Measurements from ENCODE around the gene CACNA1H.

The CACNA1H gene

DNA sequence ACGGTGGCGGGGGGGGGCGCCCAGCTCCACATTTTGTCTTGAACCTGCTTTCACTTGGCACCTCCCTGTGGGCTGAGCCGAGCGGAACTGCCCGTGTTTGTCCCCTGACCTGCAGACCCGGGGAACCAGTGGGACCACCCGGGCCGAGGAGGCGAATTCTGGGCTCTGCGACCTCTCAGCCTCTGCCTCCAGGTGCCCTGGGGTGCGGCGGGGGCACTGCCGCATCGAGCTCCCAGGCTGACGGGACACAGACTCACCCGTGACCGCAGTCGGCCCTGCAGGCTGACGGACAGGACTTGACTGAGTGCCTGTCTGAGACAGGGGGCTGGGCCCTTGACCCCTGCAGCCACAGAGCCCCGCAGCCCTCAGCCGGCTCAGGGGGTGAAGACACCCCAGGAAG is 45.8 kb upstream of the CACNA1H start:
- Histone ChIP-seq H3K4me1 (peaks cover 2% of the 10 kb centered on the region), H3K4me2 (ENCODE audit: low read length) (no peak overlapping the region), H3K27me3 (ENCODE audit: control insufficient read depth, insufficient read depth, low read length) (no peaks in the 10 kb centered on the region), H3K9me3 (ENCODE audit: control insufficient read depth, low read length) (no peaks in the 10 kb centered on the region), H3K4me3 (ENCODE audit: low read depth, low read length) (no peak overlapping the region), H3K9ac (no peak overlapping the region), H2AFZ (no peak overlapping the region), H3K36me3 (ENCODE audit: control insufficient read depth, insufficient read depth, low read length) (no peaks in the 10 kb centered on the region), H3K79me2 (no peaks in the 10 kb centered on the region), H3K27ac (no peak overlapping the region)
- TF ChIP-seq, protein P1, sequence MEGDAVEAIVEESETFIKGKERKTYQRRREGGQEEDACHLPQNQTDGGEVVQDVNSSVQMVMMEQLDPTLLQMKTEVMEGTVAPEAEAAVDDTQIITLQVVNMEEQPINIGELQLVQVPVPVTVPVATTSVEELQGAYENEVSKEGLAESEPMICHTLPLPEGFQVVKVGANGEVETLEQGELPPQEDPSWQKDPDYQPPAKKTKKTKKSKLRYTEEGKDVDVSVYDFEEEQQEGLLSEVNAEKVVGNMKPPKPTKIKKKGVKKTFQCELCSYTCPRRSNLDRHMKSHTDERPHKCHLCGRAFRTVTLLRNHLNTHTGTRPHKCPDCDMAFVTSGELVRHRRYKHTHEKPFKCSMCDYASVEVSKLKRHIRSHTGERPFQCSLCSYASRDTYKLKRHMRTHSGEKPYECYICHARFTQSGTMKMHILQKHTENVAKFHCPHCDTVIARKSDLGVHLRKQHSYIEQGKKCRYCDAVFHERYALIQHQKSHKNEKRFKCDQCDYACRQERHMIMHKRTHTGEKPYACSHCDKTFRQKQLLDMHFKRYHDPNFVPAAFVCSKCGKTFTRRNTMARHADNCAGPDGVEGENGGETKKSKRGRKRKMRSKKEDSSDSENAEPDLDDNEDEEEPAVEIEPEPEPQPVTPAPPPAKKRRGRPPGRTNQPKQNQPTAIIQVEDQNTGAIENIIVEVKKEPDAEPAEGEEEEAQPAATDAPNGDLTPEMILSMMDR (IDR thresholded peaks at IDR 0.05): no peak

GRCh38 chr16:1107731-1108130 is 45.2 kb upstream of the CACNA1H start:
- H3K4me1 ChIP-seq: peaks cover 2% of the 10 kb centered on the region
- H2AFZ ChIP-seq: no peak overlapping the region
- H3K79me2 ChIP-seq: no peaks in the 10 kb centered on the region
- no peak overlapping the region for H3K4me3 ChIP-seq (ENCODE audit: low read depth, low read length)
- TF ChIP-seq, protein P1 (IDR thresholded peaks at IDR 0.05): no peak
- no peaks in the 10 kb centered on the region for H3K36me3 ChIP-seq (ENCODE audit: control insufficient read depth, insufficient read depth, low read length)
- H3K9me3 ChIP-seq (ENCODE audit: control insufficient read depth, low read length): no peaks in the 10 kb centered on the region
- no peak overlapping the region for H3K27ac ChIP-seq
- no peak overlapping the region for H3K4me2 ChIP-seq (ENCODE audit: low read length)
- no peak overlapping the region for H3K9ac ChIP-seq
- H3K27me3 ChIP-seq (ENCODE audit: control insufficient read depth, insufficient read depth, low read length): no peaks in the 10 kb centered on the region

DNA sequence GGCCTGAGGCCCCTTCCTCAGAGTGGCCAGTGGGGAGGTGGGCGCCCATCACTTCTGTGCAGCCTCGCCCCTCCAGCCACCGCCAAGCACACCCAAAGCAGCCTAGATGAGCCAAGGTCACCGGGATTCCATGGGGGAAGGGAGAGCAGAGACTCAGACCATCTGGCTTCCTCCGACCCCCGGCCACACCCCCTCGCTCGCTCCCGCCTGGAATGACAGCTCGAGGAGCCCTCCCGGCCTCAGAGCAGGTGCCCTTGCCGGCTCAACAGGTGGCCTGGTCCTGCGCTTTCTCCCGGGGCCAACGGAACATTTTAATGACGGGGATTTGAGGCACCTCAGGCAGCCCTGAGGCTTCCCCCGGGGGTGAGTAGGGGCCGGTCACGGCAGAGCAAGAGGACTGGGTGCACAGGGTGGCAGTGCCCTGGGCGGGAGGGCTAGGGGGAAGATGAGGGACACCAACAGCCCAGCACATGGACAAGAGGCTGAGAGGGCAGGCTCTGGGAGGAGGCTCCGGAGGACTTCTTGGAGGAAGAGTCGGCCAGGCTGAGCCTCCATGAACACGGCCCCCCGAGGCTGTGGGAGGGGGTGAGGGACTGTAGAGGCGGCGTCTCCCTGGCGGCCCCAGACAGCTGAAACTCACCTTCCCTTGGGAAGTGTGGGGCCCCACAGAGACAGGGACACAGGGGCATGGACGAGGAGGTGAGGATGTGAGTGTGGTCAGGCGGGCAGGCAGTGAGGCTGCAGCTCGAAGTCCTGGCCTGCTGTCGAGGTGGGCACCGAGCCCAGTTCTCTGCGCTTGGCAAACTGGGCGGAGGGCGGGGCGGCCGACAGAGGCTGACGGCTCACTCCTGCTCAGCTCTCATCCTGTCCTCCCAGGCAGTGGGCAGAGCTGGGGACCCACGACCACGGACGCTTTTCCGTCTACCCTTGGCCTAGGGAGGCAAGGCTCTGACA is 44.3 kb upstream of the CACNA1H start:
- no peaks in the 10 kb centered on the region for H3K4me1 ChIP-seq
- H3K36me3 ChIP-seq (ENCODE audit: control insufficient read depth, insufficient read depth, low read length): no peaks in the 10 kb centered on the region
- TF ChIP-seq, protein P1 (IDR thresholded peaks at IDR 0.05): no peak
- no peak overlapping the region for H3K9ac ChIP-seq
- no peaks in the 10 kb centered on the region for H3K9me3 ChIP-seq (ENCODE audit: control insufficient read depth, low read length)
- no peak overlapping the region for H3K4me2 ChIP-seq (ENCODE audit: low read length)
- H3K79me2 ChIP-seq: no peaks in the 10 kb centered on the region
- H3K4me3 ChIP-seq (ENCODE audit: low read depth, low read length): no peak overlapping the region
- no peak overlapping the region for H2AFZ ChIP-seq
- no peaks in the 10 kb centered on the region for H3K27me3 ChIP-seq (ENCODE audit: control insufficient read depth, insufficient read depth, low read length)
- no peak overlapping the region for H3K27ac ChIP-seq

DNA sequence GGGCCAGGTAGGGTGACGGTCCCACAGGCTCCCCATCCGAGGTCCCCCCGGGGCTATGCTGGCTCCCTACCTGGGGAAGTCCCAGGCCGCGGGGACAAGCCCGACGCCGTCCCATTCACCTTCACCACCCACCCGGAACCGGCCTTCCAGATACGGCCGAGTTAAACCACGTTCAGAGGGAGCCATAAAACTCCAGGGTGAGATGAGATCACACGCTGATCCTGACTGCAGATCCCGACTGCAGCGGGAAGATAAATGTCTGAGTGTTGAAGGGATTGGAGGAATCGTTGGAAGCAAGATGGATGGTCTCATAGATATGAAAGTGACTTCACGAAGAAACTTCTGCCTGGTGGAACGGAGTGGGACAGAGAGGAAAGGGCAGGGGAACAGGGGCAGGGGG is 43.3 kb upstream of the CACNA1H start:
- H3K4me1 ChIP-seq: no peaks in the 10 kb centered on the region
- H3K27ac ChIP-seq: no peak overlapping the region
- H3K9ac ChIP-seq: no peak overlapping the region
- TF ChIP-seq, protein P1 (IDR thresholded peaks at IDR 0.05): no peak
- no peaks in the 10 kb centered on the region for H3K27me3 ChIP-seq (ENCODE audit: control insufficient read depth, insufficient read depth, low read length)
- no peak overlapping the region for H3K4me3 ChIP-seq (ENCODE audit: low read depth, low read length)
- H3K79me2 ChIP-seq: no peaks in the 10 kb centered on the region
- H3K4me2 ChIP-seq (ENCODE audit: low read length): no peak overlapping the region
- H3K9me3 ChIP-seq (ENCODE audit: control insufficient read depth, low read length): no peaks in the 10 kb centered on the region
- no peak overlapping the region for H2AFZ ChIP-seq
- no peaks in the 10 kb centered on the region for H3K36me3 ChIP-seq (ENCODE audit: control insufficient read depth, insufficient read depth, low read length)
